DMS53 treated with DMSO at 0.1 percent for 48 hours (cell line): ENCODE measurements around the gene AGFG1.

ENCODE experiments used
- DNase-seq: peaks from one replicate; lab custom pipeline; 2025; ENCODE audit not compliant: unreplicated experiment; lab: John Stamatoyannopoulos, UW

AGFG1 gene

DNA sequence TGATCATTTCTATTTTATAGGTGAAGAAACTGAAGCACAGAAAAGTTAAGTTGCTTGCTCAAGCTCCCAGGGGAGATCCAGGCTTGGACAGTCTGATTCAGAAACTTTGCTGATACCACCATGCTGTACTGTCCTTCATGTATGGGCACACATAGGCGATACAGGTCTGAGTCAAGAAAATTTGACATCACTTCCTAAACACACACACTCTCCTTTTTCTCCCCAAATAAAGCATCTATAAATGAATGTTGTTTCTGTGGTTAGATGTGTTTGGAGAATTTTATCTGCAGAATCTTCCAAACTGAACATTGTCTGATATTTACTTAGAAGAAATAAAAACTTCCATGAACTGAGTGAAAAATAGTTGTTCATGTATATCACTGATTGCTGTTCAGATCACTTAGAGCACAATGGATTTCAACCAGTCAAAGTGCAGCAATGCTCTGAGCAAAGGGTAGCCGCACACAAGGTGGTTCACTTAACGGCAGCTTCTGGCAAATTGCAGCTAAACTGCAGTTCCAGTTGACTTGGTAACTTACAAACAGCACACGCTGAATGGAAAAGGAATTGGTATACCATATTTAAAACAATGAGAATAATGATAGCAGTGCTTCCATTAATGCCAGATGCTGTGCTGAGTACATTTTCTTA lies 10.0 kb upstream of the AGFG1 start:
- DNase-seq = no peak

DNA sequence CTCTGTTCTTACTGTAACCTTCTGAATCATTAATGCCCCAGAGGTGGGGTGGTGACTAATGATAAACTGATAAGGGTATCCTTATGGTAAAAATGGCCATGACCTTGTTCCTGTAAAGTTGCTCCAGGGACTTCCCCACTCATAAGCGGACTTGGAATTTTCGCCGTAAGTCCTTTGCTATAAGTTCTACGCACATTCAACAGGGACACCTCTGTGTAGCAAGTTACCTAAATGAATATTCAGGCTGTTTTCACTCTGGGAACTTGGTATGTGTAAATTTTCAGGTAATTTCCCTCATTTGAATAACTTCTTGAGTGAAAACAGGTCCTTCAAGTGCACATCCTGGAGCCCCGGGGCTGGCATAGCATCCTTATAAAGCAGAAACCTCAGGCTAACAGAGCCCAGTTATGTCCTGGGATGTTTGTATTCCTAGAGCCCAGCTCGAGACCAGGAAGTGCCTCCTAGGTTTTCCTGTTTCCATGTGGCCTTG lies 9.4 kb upstream of the AGFG1 start:
- no peak for DNase-seq

DNA sequence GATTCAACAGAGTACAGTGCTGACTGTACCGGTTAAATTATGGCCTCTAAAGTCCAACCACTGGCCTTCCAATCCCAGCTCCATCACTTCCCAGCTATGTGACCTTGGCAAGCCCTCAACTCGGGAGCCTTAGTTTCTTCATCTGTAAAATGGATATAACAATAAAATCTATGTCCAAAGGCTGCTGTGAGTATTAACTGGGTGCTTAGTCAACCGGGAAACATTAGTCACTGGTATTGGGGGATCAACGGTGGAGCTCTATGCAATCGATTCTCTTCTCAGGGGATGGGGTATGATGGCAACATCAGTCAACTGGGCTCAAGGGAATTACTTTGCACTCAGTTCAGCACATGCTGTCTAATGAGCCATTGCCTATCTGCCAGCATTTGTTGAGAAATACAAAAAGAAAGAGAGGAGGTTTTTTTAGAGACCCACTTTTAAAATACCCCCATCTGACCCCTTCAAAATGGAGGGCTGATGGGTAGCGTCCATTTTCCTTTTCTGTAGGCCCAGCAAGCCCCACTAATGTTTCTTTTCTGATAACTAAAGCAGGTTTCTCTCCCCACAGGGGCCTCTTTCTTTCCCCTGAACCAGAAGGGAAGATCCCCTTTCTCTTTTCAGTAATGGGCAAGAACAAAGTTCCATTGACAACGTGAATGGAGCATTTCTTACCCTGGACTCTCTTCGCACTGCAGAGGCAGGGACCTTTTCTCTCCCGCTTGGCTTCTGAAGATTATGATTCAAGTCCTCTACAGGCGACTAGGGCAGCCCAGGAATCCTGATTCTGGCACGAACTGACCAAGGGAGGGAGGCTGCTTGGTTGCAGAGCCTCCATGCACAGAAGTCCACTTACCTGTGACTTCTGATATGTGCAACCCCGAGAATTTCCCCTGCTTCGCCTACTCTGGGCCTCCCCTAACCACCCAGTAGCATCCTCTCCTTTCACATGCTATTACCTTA lies 8.7 kb upstream of the AGFG1 start:
- no peak for DNase-seq

DNA sequence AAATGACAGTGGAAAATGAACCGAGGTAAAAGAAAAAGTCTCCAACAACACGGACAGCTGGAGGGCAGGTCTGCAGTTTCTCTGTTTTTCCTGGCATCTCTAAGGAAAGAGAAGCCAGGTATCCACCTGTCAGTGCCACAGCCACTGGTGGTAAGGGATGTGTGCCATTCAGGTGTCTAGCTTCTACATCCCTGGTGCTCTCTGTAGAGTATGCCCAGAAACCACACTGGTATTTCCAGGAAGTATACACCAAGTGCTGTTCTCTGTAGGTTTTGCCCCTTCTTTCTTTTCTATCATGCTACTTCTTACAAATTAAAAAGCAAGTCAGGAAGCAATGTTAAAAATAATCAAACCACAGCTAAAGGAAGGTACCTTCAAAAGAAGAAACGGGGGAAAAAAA lies 7.6 kb upstream of the AGFG1 start:
- no peak for DNase-seq

DNA sequence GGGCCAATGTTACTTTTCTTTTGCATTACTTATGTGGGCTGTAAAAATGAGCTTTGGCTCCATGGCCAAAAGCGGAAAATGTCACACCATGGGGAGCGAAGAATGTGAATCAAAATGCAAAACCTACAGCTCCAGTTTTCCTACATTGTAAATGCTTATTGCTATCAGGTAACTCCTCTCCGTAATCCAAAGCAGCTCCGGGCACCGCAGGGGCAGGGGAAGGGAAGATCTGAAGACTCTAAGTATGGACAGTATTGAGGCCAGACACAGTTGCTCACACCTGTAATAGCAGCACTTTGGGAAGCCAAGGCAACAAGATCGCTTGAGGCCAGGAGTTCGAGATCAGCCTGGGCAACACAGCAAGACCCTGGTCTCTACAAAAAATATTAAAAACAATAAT lies 7.1 kb upstream of the AGFG1 start:
- DNase-seq = no peak

DNA sequence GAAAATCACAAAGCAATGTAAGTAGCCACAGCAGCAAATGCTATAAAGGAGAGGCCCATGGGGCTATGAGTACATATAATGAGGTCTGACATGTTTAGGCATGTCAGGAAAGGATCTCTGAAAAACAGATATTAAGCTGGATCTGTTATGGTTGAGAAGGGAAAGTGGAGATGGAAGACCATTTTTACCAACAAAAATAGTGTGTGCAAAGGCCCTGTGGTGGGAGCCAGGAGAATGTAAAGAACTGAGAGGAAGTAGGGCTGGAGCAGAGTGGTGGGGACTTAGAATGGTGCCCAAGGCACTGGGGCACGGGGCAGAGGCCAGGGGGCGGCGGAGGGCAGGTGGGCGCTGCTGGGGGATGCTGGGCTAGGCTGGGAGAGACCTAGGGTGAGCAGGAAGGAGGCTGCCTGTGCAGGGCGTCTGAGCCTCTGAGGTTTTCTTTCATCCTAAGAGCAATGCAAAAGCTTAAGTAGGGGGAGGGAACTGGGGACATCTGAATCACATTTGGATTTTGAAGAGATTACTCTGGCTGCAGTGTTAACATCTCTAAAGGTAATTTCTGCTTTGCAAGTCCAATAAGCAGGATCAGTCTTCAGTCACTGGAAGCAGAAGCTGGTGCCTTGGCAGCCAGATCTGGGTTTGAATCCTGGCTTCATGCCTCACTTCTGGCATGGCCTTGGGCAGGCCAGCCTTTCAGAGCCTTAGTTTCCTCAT lies 4.9 kb upstream of the AGFG1 start:
- no peak for DNase-seq

DNA sequence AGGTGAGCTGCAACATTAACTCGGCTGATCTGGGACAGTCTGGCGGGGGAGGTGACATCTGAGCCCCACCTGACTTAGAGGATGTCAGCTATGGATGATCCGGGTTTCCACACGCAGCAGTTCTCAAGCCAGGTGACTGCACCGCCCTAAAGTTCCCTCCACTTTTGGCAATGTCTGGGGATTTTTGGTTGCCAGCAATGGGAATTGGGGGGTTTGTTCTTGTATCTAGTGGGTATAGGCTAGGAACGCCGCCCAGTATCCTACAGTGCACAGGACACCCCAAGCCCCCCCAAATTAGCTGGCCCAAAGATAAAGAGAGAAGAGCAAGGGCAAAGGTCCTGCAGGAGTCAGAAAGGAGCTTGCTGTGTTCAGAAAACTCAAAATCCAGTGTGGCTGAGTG lies 544 bp upstream of the AGFG1 start:
- DNase-seq = no peak

DNA sequence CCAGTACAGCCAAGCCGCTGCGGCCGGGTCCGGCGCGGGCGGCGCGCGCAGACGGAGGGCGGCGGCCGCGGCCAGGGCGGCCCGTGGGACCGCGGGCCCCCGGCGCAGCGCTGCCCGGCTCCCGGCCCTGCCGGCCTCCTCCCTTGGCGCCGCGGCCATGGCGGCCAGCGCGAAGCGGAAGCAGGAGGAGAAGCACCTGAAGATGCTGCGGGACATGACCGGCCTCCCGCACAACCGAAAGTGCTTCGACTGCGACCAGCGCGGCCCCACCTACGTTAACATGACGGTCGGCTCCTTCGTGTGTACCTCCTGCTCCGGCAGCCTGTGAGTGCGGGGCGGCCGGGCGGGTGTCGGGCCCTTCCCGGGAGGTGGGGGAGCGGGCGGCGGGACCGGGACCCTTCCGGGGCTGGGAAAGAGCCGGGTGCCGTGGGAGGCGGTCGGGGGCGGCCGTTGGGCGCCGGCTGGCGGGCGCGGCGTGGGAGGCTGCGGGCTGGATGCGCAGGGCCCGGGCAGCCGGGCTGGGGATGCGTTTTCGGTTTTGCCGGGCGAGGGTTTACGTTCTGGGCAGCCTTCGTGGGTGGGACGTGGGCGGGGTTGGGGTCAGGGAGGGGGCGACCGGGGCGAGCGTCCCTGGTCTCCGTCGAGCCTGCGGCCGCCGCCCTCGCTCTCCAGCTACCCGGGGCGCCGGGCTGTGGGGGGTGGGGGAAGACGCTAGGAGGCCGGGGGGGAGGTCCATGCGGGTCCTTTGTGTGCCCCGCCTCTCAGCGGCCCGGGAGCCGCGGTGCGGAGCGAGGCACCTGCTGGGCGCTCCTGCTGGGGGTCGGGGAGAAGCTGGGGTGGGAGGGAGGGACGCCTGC lies 537 bp downstream of the AGFG1 start:
- DNase-seq = no peak

DNA sequence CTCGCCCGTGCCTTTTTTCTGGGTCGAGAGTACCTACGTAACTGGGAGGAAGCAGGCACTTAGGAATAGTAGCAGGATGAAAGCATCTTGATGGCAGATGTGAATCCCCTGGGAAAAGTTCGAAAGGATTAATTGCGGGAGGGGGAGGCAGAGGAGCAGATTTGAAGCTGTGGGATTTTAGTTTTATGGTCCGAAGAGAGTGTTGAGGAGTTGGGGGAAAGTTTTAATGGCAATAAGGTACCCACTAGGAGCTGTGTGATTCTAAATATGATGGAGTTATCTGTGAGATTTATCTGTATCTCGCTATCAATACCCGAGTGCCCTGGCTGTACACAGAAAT lies 1.1 kb downstream of the AGFG1 start:
- peak; percentile 10 for DNase-seq

DNA sequence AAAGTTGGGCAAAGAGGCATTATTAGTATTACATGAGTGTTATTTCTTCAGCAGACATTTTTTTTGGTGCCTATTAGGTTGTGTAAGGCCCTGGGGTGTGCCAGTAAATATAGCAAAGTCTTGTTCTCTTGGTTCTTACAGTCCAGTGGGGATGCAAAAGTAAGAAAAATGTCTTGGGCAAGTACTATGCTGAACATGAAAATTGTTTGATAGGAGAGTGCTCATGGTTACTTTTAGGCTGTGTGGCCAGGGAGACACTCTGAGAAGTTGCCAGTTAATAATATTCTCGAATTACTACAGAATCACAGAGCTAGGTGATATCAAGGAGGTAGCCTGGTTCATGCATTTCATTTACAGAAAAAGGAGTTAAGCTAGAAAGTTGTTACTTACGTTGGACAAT lies 1.9 kb downstream of the AGFG1 start:
- no peak for DNase-seq

DNA sequence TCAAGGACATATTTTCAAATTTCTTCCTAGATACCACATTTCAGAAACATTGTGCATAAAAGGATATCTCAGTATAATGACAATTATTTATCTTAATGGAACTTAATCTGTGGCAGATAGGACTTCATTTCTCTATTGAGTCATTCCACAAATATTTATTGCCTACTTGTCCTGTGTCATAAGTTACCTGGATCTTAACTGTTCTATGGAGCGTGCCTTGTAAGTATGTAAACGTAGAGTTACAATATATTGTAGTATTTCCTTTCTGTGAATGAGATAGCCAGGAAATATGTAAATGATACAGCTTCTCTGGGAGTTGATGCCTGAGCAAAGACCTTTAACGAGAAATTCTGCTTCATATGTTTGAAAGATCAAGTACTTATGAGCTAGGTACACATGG lies 2.5 kb downstream of the AGFG1 start:
- peak; percentile 21 for DNase-seq

DNA sequence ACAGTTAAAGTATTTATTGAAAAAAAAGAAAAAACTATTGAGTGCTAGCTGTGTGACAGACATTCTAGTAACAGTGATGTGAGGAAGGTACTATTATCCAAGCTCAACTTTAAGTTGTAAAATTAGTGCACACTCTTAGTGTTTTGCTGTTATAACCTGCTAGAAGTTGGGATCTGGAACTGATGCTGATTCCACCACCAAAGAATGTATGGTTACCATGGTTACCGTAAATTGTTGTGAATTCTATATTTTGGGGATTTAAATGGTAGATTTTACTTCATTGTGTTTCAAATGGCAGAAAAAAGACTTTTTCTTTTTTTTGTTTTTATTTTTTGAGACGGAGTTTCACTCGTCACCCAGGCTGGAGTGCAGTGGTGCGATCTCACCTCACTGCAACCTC lies 5.3 kb downstream of the AGFG1 start:
- DNase-seq = no peak

DNA sequence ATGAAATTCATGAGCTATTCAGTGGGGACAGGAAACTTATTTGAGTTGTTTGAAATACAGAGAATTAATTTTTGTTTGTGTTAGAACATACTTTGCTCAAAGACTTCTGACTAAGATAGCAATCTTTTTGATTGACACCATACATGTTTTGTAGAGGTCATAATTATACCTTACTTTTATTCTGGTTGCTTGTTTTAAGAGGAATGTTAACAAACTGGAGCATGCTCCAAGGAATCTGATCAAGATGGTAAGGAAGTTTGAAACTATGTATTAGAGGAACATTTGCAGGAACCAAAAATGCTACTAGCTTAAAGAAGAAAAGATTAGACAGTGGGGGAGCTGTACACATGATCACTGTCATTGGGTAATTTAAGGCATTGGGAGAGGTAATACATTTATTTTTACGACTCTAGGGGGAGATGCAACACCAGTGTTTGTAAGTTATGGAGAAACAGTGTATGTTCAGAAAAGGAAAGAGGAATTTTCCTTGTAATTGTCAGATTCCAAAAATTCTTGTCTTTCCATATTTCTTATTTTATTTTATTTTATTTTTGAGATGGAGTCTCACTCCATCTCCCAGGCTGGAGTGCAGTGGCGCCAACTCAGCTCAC lies 8.0 kb downstream of the AGFG1 start:
- no peak for DNase-seq

DNA sequence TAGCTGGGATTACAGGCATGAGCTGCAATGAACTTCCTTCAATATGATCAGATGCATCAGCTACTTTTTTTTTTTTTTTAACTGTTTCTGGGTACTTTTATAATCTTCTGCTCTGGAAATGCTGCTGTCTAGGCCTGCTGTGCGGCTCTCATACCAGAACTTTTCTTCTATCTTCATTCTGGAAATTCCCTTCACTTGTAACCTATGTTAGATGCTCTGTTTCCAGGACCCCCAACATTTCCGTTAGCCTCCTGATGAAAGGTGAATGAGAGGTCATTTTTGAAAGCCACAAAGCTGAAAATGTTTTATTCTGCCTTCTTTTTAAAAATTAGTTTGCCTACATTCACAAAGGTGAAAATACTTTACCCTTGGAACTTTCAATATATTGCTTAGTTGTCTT lies 8.6 kb downstream of the AGFG1 start:
- no peak for DNase-seq

DNA sequence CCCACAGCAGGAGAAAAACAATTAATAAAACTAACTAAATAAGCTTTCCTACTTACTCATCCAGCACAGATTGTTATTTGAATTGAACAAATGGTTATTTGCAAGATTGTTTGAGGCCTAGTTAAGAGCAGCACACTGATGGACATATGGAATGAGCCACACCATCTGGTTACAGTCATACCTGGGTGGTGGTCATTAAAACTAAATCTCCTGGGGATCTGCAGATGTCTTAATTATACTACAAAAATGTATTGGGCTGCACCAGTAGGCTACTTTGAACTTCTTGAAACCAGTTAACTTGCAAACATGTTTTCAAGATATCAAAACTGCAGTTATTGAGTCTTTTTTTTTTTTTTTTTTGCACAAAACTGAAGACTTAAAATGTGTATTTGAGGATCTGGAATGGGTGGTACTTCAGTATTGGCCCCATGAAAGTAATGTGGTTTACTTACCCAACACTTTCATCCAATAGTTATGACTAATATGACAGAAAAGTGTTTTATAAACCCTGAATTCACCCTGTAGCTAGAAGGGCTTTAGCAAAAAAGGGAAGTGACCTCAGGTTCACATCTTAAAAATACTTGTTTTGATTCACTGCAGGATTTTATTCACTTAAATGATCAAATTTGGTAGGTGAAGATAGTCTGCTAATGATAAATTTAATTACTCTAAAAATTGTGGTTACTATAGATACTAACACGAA lies 10.8 kb downstream of the AGFG1 start:
- DNase-seq = no peak

DNA sequence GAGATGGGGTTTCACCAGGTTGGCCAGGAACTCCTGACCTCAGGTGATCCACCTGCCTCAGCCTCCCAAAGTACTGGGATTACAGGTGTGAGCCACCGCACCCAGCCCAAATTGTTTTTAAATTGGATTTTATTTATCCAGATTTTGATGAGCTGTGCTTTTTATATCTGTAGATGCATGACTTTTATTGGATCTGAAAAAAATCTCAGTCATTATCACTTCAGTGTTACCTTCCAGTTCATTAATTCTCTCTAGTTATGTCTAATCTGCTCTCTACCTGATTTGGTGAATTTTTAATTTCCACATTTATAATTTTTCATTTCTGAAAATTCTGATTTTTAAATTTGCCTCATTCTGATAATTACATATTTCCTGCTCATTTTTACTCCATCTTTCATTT lies 13.5 kb downstream of the AGFG1 start:
- DNase-seq = no peak

DNA sequence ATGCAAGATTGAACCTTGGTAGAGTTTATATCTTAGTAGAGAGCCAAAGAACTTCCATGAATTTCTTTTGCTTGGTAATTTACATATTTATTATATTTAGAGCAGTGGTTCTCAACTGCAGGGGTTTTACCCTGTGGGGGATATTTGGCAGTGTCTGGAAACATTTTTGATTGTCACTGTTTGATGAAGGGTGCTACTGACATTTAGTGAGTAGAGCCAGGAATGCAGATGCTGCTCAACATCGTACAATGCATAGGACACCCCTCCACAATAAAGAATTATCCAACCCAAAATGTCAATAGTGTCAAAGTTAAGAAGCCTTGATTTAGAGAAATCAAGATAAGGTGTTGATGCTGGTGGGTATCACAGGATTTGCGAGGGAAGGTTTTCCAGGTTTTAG lies 14.7 kb downstream of the AGFG1 start:
- no peak for DNase-seq

DNA sequence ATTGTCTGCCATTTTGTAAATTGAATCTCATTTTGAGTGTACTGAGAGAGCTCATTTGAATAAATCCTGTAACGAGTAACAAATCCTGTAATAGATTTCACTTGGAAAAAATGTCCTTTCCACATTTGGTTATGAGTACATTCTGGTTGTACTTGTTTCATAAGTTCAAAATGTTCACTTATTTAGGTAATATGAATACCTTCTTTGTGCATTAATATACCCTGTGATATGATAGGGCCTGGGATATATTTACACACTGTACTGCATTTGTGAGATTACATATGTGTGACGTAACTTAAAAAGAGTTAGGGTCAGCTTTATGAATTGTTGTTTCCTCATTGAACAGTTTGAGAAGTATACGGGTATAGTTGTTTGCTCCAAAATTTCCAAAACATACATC lies 16.1 kb downstream of the AGFG1 start:
- DNase-seq = no peak

DNA sequence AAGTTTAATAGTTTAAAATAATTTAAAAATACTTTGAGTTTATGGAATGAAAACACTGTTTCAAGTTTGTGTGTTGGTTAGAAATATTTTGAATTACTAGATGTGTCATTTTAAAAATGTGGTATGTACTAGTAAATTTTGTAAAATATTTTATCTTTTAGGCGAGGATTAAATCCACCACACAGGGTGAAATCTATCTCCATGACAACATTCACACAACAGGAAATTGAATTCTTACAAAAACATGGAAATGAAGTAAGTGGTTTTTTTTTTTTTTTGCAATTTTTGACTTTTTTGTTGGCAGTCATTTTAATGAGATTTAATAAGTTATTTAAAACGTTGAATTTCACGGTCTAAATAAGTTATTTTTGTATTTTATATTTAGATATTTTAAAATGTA lies 19.4 kb downstream of the AGFG1 start:
- no peak for DNase-seq

DNA sequence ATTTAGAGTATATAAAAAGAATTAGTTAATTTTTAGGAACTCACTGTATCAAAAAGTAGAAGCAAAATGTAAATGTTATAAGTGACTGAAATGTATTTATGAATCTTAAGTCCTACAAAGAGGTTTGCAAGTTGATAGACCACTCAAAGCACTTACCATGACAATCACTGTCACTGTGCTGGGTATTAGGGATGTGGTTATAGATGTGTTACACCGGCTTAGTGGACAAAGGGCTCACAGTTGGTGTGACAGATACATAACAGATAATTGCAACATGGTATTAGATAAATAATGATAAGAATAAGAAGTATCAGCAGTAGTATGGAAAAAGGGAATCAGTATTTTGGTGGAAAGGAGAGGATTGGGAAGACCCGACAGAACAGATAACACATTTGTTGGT lies 21.6 kb downstream of the AGFG1 start:
- DNase-seq = no peak
